ENCODE measurements around the gene ZNF280A.

The ZNF280A gene, protein sequence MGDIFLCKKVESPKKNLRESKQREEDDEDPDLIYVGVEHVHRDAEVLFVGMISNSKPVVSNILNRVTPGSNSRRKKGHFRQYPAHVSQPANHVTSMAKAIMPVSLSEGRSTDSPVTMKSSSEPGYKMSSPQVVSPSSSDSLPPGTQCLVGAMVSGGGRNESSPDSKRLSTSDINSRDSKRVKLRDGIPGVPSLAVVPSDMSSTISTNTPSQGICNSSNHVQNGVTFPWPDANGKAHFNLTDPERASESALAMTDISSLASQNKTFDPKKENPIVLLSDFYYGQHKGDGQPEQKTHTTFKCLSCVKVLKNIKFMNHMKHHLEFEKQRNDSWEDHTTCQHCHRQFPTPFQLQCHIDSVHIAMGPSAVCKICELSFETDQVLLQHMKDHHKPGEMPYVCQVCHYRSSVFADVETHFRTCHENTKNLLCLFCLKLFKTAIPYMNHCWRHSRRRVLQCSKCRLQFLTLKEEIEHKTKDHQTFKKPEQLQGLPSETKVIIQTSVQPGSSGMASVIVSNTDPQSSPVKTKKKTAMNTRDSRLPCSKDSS

DNA sequence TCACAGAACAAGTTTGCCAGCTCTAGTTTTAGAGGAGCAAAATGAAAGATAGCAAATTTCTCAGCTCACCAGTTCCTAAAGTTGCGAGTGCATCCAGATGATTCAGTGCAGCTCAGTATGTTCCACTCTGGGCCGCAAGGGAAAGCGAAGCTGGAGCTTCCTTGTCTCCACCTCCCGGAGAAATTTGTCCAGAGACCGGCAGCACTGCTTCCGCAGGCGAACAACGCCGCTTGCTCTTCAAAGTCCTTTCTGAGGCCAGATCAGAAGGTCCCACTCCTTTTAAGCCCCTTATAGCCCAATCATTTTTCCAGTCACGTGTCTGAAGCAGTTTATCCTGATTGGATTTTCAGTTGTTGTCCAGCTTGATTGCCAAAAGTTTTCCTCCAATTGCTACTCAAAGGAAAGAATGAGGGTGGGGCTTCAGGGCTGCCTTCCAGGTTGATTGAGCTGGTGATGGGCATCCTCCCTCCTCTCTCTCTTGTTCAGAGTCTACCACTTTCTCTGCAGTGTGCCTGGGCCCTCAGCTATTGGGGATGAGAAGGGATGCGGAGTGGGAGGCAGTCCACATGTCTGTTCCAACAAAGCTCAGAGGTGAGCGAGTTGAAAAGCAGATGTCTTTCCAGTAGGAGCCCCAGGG lies at the start of gene ZNF280A:
Gene ZNF280A (minus strand): TSS at position 251 of the 637 bp plus-strand sequence. CDS start 4,640 bp downstream, outside the sequence.
- DNase-seq = peak; percentile 78

DNA sequence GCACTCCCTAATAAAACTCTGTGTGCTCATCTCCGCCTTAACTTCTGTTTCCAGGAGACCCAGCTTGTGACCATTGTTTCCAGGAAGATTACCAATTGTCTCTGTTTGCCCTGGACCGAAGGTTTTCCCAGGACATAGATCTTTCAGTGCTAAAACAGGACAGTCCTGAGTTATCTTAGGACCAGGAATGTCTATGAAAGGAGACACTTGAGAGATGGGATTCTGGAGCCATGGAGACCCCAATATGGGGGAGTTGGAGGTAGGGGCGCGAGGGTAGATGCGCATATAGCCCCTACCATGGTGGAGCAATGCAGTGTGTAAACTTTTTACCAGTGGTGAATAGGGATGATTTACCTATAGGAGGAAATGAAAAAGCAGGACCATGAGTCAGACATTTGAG lies 49.1 kb upstream of the ZNF280A start:
- no peak for DNase-seq

DNA sequence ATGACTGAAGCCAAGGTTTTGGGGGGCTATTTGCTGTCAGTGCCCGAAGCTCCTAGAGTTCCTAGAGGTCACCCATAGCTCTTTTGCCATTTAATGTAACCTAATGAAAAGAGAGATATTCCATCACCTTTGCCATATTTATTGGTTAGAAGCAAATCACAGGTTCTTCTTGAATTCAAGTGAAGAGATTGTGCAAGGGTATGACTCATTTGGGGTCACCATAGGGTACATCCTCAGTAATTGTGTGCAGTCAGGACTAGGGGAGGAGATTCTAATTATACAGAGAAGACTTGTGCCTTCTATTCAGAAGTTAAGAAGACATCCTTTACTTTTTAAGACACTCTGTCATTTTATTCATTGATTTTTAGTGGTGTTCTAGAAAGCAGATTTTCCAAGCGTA lies 45.9 kb upstream of the ZNF280A start:
- no peak for DNase-seq

DNA sequence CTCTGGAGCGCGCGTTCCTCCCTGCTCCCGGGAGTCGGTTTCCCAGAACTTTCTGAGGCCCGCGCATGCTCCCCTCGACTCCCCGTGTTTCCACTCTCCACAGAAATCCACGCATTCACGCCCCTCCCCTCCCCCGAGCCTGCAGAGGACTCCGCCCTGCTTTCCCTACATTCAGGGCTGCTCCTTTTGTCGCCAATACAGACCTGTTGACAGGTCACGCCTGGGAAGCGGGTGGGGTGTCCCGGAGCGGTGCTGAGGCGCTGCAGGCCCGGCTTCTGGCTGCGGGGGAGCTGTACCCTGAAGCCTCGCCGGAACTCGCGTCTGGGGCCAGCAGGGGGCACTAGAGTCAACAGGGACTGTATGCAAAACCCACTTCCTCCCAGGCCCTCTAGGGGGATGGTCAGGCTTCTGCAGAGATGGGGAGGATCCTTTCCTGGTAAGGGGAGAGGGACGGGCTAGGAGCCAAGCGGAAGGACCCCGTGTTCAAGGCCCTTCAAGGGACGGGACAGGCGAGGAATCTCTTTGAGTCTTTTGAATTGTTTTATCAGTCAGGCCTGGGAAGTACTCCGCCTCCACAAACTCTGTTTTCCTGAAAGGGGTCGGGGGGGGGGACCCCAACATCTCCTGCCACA lies 39.0 kb upstream of the ZNF280A start, which contains the start of gene PRAME:
Gene PRAME (minus strand): TSS at position 294 of the 632 bp plus-strand sequence. CDS start 2,433 bp downstream, outside the sequence.
- peak; percentile 98 for DNase-seq

DNA sequence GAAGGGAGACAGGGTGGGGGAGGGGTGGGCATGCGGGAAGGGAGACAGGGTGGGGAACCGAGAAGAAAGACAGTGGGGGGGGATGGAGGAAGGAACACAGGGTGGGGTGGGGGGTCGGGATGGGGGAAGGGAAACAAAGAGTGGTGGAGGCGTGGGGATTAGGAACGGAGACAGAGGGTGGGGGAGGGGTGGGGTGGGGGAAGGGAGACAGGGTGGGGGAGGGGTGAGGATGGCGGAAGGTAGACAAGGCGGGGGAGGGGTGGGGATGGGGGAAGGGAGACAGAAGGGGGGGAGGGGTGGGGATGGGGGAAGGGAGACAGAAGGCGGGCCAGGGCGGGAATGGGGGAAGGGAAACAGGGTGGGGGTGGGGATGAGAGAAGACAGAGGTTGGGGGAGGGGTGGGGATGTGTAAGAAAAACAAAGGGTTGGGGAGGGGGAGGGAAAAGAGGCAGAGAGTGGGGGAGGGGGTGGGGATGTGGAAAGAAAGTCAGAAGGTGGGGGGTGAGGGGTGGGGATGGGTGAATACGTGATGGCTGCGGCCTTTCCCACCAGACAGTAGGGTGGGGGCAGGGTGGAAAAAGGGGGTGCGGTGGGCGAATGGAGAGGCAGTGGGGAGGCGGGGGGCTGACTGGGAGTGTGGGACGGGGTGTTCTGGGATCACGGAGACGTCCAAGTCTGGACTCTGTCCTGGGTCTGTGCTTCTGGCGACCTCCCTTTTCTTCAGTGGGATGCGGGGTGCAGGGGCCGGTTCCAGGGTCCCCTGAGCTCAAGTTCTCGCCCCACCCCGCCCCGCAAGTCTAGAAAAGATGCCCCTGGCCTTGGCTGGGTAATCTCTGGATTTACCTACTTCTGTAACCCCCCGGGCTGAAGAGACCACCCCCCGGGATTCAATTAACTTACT lies 38.3 kb upstream of the ZNF280A start:
- peak; percentile 88 for DNase-seq

DNA sequence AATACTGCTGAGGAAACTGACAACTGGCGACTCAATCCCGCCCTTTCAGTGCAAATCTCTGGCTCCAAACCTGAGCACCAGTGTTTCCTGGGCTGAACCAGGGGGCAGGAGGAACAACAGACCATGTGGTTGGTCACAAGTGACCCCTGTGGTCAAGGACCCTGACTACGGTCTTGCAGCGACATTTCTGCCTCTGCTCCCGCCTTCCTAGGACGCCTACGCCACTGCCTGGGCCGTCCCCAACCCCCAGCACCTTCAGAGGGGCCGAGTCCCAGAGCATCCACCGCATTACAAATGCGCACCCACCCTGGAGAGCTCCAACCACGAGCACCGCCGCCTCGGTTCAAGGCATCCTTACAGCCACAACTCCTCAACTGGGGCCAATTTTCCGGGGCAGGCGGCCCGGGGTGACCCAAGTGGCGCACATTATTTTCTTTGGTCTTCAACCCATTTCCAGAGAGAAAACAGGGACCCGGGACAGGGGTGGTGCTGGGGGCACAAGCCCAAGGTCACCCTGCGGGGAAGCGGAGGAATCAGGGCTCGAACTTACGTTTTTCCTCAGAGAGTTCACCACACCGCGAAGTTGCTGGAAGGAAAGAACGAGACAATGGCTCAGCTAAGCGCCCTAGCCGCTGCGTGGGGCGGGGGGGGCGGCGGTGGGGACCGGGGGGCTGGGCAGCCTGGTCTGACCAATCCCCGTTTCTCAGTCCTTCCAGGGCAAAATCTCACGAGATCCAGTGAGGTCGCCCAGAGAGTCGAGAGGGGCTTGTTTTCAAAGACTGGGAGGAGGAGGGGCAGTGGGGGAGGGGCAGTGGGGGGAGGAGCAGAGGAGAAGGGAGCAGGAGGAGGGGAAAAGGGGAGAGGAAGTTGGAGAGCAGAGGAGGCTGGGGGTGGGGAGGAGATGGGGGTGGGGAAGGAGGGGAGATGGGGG lies 37.2 kb upstream of the ZNF280A start:
- DNase-seq = peak; percentile 95

DNA sequence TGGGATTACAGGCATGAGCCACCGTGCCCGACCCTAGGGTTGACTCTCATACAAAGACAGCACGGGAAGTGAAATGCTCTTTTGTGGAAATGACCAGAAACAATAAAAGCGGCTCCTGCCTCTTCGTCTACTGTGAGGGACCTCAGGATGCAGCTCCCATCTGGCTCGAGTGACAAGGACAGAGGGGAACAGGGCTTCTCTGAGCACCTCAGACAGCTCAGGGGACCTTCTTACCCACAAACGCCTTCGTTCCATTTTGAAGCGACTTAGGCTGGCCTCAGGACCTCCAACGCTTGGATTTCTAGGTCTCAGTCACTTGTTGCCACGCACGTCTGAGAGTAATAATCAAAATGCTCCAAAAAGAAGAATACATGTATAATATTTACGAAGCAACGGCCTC lies 36.5 kb upstream of the ZNF280A start:
- DNase-seq = no peak

DNA sequence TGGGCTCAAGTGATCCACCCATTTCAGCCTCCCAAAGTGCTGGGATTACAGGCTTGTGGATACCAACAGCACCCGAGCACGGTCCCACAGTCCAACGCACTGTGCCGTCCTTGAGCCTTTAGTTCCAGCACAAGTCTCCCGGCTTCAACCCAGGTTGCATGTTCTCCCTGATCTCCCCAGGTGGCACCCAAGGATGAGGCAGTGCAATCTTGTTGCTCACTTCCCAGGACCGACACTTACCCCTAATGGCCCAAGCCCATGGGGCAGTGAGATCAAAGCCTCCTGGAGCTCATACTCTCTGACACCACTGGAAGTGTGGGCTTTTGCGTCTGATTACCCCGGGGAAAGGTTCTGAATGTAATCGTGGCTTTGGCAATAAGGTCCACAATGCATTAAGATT lies 35.5 kb upstream of the ZNF280A start:
- DNase-seq = no peak

DNA sequence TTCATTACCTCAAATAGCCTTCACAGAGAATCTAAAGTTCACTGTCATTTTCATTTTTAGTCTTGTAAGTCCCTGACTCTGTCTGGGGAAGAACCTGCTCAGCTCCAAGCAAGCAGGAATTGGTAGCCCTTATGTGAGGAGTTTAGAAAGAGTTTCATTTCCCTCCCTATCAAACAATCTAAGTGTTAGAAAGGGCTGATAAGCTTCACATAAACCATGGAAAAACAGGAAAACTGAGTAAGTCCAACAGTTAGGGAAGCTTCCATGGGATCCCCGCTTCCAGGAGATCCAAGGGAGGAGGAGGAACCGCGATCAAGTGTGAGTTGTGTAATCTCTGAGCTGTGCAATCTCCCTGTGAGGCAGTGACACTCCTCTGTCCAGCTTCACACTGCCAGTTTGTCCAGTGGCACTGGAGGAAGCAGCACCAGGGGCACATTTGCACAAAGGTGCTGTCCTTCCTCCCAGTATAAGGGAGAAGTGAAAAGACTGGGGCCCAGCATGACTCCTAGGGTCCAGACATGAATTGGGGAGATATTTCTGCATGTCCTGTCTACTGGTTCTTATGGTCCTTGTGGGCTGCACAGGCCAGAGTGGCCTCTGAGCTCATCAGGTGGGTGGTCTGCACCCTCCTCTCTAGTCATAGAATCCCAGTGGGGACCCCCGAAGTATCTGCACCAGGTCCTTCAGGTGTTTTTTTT lies 34.7 kb upstream of the ZNF280A start:
- DNase-seq = no peak

DNA sequence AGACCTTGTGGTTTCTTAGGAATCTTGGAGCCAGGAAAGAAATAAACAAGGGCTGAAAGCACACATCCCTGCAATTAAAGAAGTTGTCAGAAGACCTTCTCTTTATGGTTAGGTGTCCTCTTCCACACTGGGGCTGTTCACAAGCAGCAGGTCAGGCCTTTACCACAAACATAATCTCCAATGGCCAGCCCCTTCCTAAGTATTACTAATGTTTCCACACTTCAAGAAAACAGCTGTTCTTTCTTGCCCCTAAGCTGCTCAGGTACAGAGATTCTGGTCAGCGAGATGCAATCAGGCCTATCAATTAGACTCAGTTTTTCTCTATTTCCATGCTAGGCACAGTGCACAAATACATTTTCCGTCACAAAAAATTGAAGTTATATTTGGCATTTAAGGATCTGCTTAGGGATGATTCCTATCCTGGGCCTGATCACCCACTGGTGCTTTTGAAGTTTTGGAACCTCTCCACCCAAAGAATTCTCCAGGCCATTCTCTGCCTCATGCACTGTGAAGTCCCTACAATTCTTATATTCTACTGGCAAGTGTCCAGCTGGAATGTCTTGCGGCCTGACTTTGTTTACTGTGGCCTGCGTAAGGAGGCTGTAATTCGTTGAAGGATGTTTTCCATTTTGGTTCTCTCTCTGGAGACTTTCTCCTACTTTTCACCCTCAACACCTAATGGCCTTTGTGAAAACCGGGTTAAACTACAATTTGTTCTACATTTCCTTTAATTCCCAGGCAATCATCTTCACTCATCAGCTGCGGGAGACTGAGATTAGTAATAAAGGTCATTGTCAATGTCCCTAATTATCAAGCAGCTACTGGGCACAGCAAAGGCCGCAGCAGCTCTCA lies 33.9 kb upstream of the ZNF280A start:
- DNase-seq = no peak

DNA sequence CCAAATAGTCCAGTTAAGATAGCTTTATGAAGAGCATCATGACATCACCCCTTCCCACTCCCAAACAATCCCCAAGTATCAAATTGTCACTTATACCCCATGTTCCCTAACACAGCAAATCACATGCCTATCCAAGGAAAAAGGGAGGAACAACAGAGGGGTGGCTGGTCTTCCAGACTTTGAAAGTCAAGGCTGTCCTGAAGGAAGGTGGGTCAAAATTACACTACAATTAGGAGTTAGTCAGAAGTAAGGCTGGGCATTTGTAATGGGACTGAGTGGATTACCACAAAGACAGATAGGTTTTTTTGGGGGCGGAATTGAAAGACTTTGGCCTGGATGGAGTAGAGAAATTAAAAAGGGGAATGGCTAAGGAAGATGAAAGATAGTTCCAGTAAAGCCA lies 33.1 kb upstream of the ZNF280A start:
- no peak for DNase-seq

DNA sequence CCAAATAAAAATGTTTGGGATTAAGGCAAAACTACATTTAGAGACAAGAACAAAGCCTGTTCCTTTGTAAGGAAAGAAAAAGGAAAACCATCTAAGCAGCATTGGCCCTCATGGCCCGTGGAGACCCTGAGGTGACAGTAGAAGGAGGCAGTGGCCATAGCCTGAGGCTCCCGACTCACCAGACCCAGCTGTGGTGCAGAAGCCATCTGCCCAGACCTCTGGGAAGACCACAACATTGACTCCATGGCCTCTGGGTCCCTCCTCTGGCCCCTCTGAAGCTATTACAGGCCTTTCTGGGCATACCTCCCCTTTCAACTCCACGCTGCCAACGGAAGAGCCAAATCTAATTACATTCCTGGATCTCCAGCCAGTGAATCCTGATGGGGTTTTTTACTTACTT lies 32.6 kb upstream of the ZNF280A start:
- peak; percentile 14 for DNase-seq

DNA sequence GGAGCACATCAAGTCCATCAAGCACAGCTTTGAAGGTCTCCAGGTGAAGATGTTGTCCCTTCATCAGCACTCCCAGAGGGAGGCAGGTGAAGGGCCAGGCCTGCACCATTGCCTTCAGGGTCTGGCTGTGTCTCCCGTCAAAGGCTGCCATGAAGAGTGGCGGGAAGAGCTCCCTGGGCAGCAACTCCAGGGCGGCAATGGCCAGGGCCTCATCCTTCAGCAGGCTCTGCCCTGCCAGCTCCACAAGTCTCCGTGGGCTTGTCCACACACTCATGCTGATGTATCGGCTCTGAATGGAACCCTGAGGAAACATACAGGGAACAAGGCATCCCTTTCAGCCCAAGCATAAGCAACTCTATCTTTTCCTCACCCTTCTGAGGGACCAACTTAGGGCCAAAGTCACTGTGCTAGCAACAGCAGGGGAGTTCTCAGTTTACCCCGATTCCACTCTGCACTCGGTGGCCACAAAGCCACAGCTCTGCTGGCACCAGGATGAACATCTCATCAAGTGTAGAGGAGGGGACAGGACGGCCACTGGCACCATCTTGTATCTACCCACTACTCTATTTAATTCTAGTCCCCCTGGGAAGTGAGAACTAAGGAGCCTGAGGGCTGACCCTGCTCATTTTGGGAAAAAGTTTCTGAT lies 30.8 kb upstream of the ZNF280A start:
- no peak for DNase-seq

DNA sequence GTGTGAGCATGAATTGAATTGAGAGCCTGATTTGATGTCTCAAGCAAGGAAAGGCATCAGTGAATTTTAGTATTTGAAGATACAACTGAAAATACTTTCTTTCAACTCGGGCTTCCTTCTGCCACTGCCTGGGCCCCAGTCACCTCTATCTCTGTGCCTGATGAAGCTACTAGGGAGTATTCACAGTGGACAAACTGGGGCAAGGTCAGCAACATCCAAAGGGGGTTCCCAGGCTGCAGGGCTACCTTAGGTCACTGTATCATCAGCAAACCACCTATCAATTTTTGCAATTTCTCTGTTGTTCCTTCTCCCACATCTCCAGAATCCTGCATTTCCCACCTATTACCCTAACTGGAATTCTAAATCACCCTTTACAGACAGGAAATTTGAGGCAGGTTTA lies 28.8 kb upstream of the ZNF280A start:
- no peak for DNase-seq

DNA sequence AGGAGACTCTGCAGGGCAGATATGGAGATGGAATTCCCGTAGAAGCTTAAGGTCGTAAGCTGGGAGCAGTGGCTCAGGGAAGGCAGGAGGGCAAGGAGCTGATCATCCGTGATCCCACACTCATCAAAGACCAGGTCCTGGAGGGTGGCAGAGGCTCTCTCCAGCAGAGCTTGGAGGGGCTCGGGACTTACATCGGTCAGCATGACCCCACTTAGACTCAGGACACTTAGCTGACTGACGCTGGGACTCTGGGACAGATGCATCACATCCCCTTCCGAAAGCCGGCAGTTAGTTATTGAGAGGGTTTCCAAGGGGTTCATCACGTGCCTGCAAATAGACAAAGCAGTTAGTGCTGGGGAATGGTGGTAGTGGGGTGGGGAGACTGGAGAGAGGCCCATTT lies 28.2 kb upstream of the ZNF280A start:
- DNase-seq = no peak

DNA sequence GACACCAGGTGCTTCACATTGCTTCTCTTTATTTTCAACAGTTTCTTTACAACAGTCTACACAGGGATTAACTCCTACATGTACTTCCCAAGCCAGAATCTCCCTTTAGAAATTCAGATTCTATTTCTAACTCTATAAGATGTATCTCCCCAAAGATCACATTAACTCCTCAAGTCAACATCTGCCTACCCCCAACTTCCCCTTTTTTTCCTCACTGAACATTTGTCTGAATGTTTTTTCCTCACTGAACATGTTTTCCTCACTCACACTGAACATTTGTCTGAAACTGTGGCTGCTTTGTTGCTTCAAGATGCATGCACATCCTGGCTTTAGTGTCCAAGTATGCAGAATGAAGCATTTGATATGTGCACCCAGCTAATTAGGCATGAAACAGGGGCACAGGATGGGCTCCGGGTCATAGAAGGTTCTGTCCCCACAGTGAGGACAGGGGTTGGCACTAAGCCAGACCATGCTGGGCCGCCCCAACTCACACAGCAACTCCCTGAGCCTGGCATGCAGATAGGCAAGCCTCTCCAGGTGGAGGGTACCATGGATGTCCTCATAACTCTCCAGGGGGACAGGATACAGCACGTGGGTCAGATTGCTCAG lies 27.7 kb upstream of the ZNF280A start:
- DNase-seq = no peak

DNA sequence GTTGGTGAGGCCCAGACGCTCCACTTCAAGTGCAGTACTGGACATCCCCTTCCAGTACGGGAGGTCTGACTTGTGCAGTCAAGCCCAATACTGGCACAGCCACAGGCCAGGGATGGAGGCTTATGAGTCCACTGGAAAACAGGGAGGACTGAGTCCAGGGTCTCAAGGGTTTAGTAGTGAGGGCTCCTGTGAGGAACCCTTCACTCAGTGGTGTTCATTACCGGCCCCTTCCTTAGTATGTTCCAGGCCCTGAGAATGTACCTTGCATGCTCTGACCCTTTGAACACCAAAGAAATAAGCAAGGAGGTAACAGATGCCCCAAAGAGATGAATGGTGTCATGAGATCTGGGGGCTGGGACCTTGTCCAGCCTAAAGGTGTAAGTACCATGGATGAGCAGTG lies 27.2 kb upstream of the ZNF280A start:
- no peak for DNase-seq

DNA sequence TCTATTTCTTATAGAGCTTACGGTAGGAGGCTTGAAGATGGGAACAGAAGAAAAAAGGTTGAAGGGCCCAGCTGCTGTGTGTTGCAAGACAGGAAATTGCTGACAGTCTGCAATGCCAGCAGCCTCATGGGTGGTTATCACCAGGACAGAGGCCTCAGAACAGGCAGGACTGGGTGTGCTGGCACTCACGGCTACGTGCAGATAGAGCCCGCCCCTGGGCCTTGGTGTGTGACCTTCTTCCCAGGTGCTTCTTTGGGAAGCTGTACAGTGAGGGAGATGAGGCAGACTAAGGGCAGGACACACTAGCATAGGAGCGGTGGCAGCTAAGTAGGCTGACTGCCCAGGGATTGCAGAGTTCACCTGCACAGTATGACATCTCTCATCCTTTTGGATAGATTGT lies 26.4 kb upstream of the ZNF280A start:
- no peak for DNase-seq

DNA sequence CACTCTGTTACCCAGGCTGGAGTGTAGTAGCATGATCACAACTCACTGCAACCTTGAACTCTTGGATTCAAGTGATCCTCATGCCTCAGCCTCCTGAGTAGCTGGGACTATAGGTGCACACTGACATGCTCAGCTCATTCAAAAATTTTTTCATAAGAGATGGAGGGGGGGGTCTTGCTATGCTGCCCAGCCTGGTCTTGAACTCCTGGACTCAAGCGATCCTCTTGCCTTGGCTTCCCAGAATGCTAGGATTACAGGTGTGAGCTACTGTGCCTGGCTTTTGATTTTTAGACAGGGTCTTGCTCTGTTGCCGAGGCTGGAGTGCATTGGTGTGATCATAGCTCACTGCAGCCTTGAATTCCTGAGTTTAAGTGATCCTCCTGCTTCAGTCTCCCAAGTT lies 25.0 kb upstream of the ZNF280A start:
- no peak for DNase-seq
